ENCODE measurements around the gene PPP3CA. TPM values are rescaled to one million over a fixed set of nuclear protein-coding genes. Genes with fewer than 3 reads are reported as not detected.

The PPP3CA gene
- total and polyA plus RNA-seq, 2 experiments from 2014 or later, result 27.0 to 45.2 TPM

GRCh38 chr4:101346351-101347266, 717 bp downstream of the PPP3CA start:
- Histone ChIP-seq H3K27me3 (ENCODE audit: insufficient read depth) (peaks cover 27% of the 10 kb centered on the region), H3F3A (replicated peaks; ENCODE audit: low read depth) (0 out of 2 replicates have a peak, but pooled peaks cover 3% of the 10 kb centered on the region), H3K79me2 (replicated peaks; ENCODE audit: insufficient read depth) (peaks cover 42% of the 10 kb centered on the region), H3K9me2 (ENCODE audit: insufficient read depth) (no peaks in the 10 kb centered on the region), H2AFZ (peak overlapping the region; percentile 85), H3K4me3 (peak overlapping the region; percentile 95), H4K20me1 (replicated peaks; ENCODE audit: insufficient read depth) (0 out of 2 replicates have a peak, but pooled peaks cover 5% of the 10 kb centered on the region), H3K36me3 (ENCODE audit: insufficient read depth) (no peaks in the 10 kb centered on the region), H3K4me2 (peak overlapping the region; percentile 87), H3K4me1 (ENCODE audit: insufficient read depth) (peaks cover 16% of the 10 kb centered on the region), H3K27ac (ENCODE audit: low read depth) (no peak overlapping the region)
- peak overlapping the region; percentile 98 for H3K4me3 Mint-ChIP-seq
- no peaks in the 10 kb centered on the region; the same call in 2 of the 3 replicates for H3K36me3 Mint-ChIP-seq (ENCODE audit: low read depth)
- 0 out of 2 replicates have a peak overlapping the region, but pooled peaks have one; percentile 82 for H3K27ac Mint-ChIP-seq
- H3K27me3 Mint-ChIP-seq (ENCODE audit: insufficient read depth, low read depth, poor library complexity), result peaks cover 17% of the 10 kb centered on the region
- H3K4me1 Mint-ChIP-seq, result peaks cover 29% of the 10 kb centered on the region
- peak; percentile 26 for ATAC-seq
- no peak for TF ChIP-seq ETS1 (IDR thresholded peaks at IDR 0.05)
- no peak for TF ChIP-seq NANOG (IDR thresholded peaks at IDR 0.05; ENCODE audit: borderline replicate concordance)
- TF ChIP-seq ZNF331 (CRISPR knock-in tag; IDR thresholded peaks at IDR 0.05; ENCODE audit: low read depth), result no peak
- TF ChIP-seq STAT1 (IDR thresholded peaks at IDR 0.05; ENCODE audit: unreplicated experiment), result no peak
- no peak for TF ChIP-seq CTCF (conservative IDR thresholded peaks at IDR 0.05; ENCODE audit: low read depth in 2 of 2)
- TF ChIP-seq JUNB (IDR thresholded peaks at IDR 0.05; ENCODE audit: unreplicated experiment), result no peak
- TF ChIP-seq EZH2 (IDR thresholded peaks at IDR 0.05; ENCODE audit: low read depth, unreplicated experiment), result no peak
- no peak for TF ChIP-seq EZH2phosphoT487 (IDR thresholded peaks at IDR 0.05; ENCODE audit: unreplicated experiment)
- TF ChIP-seq REST (IDR thresholded peaks at IDR 0.05; ENCODE audit: unreplicated experiment), result no peak
- TF ChIP-seq ZNF114 (CRISPR knock-in tag; IDR thresholded peaks at IDR 0.05), result no peak
- TF ChIP-seq CREB1 (CRISPR knock-in tag; IDR thresholded peaks at IDR 0.05; ENCODE audit: low read depth), result no peak
- TF ChIP-seq ZNF462 (CRISPR knock-in tag; IDR thresholded peaks at IDR 0.05), result no peak
- H3K9me3 Mint-ChIP-seq, result peaks cover 4% of the 10 kb centered on the region; the same call in 1 of the 3 replicates
- DNase-seq (ENCODE audit: low spot score), result peak; percentile 74
